Keratinocyte (primary cell): ENCODE data around the gene KIRREL2. TPM values are rescaled to one million over a fixed set of nuclear protein-coding genes. Genes with fewer than 3 reads are reported as not detected.

ENCODE experiments used
- DNase-seq: peaks from one replicate; pipeline ENCODE4 v3.0.0-alpha.2; 2011; ENCODE audit warnings: low read depth, missing footprints, low spot score
- FAIRE-seq: peaks from 2 replicates; lab custom pipeline; 2011; peaks lifted over from hg19 to GRCh38; lab: Jason Lieb, UNC
- H2AFZ ChIP-seq: 2 replicates; pipeline ENCODE4 v1.6.0; 2012; ENCODE audit warnings: low read length, control low read depth, inconsistent platforms; ENCODE audit not compliant: control insufficient read depth
- H3K27ac ChIP-seq: 2 replicates; pipeline ENCODE4 v1.5.1; 2011; ENCODE audit warnings: low read length; ENCODE audit not compliant: control insufficient read depth, insufficient read depth
- H3K27me3 ChIP-seq: 3 replicates; pipeline ENCODE4 v1.6.0; 2011; ENCODE audit warnings: low read length; ENCODE audit not compliant: control insufficient read depth, insufficient read depth; ENCODE audit errors: extremely low read depth
- H3K36me3 ChIP-seq, 2 experiments: 2 replicates in 1 of 2; 3 replicates in 1 of 2; pipeline ENCODE4 v1.5.1; 2011; ENCODE audit warnings: low read length in 2 of 2, mild to moderate bottlenecking in 1 of 2; ENCODE audit not compliant: control insufficient read depth in 2 of 2, insufficient read depth in 2 of 2; ENCODE audit errors: extremely low read depth in 1 of 2
- H3K4me1 ChIP-seq: 3 replicates; pipeline ENCODE4 v1.5.1; 2011; ENCODE audit warnings: low read length; ENCODE audit not compliant: control insufficient read depth, insufficient read depth; ENCODE audit errors: extremely low read depth
- H3K4me2 ChIP-seq: 3 replicates; pipeline ENCODE4 v1.6.0; 2011; ENCODE audit warnings: low read depth, low read length; ENCODE audit not compliant: control insufficient read depth, insufficient read depth; ENCODE audit errors: extremely low read depth
- H3K4me3 ChIP-seq, 3 experiments: fragments of 200-600 bp in 1 of 3; sonication (generic) in 1 of 3; 2 replicates in 2 of 3; 3 replicates in 1 of 3; pipeline ENCODE4 v1.5.1; 2011 to 2016; ENCODE audit warnings: low read length in 3 of 3, mild to moderate bottlenecking in 3 of 3, control low read depth in 2 of 3, inconsistent platforms in 1 of 3, low read depth in 1 of 3, mixed read lengths in 1 of 3, mixed run types in 1 of 3, moderate library complexity in 1 of 3; ENCODE audit not compliant: control insufficient read depth in 2 of 3, insufficient read depth in 2 of 3; ENCODE audit errors: extremely low read depth in 1 of 3
- H3K79me2 ChIP-seq: 2 replicates; pipeline ENCODE4 v1.6.0; 2012; ENCODE audit warnings: low read length; ENCODE audit not compliant: control insufficient read depth, insufficient read depth
- H3K9ac ChIP-seq: 3 replicates; pipeline ENCODE4 v1.6.0; 2011; ENCODE audit warnings: low read length; ENCODE audit not compliant: control insufficient read depth, insufficient read depth; ENCODE audit errors: extremely low read depth
- H3K9me1 ChIP-seq: 3 replicates; pipeline ENCODE4 v1.6.0; 2011; ENCODE audit warnings: low read length; ENCODE audit not compliant: control insufficient read depth, insufficient read depth; ENCODE audit errors: extremely low read depth
- H3K9me3 ChIP-seq: 2 replicates; pipeline ENCODE4 v1.5.1; 2012; ENCODE audit warnings: low read depth, low read length; ENCODE audit not compliant: control insufficient read depth
- H4K20me1 ChIP-seq: 3 replicates; pipeline ENCODE4 v1.6.0; 2011; ENCODE audit warnings: low read length; ENCODE audit not compliant: control insufficient read depth, insufficient read depth; ENCODE audit errors: extremely low read depth
- EZH2 ChIP-seq: IDR thresholded peaks from one replicate; pipeline ENCODE4 v1.6.1; 2012; ENCODE audit warnings: inconsistent platforms, mild to moderate bottlenecking, low read length, moderate library complexity
- dilution Hi-C: fragments of 300-500 bp; cut with MboI; formaldehyde crosslinking; loops from one replicate; pipeline ENCODE4 v1.7.0; 2020; ENCODE audit warnings: low sequenced_read_pairs; ENCODE audit not compliant: extremely low pct_ligation_motif_present
- polyA plus RNA-seq, 5 experiments: library from polyadenylated mRNA; depleted of rRNA in 3 of 5; stranded (reverse) in 3 of 5; stranded (forward) in 1 of 5; unstranded in 1 of 5; fragments of >200 nt; gene quantifications; 1 replicate in 1 of 5; 2 replicates in 3 of 5; 3 replicates in 1 of 5; pipeline versions ENCODE4 v1.2.1 to v1.2.3, GENCODE V29; 2011 to 2012; ENCODE audit warnings: missing spikeins in 2 of 5, low read depth in 1 of 5, low replicate concordance in 1 of 5
- TF ChIP-seq, protein P1 (sequence below), 3 experiments: IDR thresholded peaks in 1 of 3; conservative IDR thresholded peaks in 1 of 3; optimal IDR thresholded peaks in 1 of 3; 2 replicates in 2 of 3; 3 replicates in 1 of 3; pipeline versions ENCODE3 to v1.5.1; 2011; ENCODE audit warnings: low read length in 3 of 3, mild to moderate bottlenecking in 3 of 3, moderate library complexity in 2 of 3, control low read depth in 1 of 3, inconsistent platforms in 1 of 3; ENCODE audit not compliant: insufficient read depth in 2 of 3; ENCODE audit errors: extremely low read depth in 1 of 3

KIRREL2 gene
- polyA plus RNA-seq, 1 donor (not counting 4 experiments of a cell fraction or from before 2014, with no cell fraction given), result not detected

DNA sequence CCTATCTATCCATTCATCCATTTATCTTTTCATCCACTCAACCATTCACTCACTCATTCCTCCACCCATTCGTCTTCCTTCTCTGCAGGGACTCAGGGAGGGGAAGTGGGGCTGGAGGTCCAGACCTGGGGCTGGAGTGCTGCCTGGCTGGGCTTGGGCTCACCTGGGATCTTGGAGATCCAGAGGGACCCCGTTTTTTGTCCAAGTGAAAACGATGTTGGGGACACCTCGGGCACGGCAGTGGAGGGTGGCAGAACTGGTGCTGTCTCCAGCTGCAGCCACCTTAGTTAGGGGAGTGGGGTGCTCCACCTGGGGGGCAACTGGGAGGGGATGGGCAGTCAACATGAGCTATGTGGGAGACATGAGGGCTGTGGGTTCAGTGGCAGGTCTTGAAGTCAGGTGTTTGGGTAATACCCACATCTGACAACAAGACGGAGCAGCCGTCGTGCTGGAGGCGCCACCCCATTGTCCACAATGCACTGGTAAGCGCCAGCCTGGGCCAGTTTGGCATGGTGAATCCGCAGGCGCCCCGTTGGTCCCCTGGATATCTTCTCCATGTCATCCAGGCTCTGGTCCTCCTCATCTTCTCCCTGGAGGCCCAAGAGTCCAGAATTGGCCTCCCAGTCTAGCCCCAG lies 14.6 kb upstream of the KIRREL2 start:
- FAIRE-seq, result no peak
- no peak for DNase-seq
- H3K4me1 ChIP-seq, result peaks cover 3% of the 10 kb centered on the region
- no peak overlapping the region for H3K9ac ChIP-seq
- H3K4me3 ChIP-seq, result no peak overlapping the region
- H2AFZ ChIP-seq, result no peak overlapping the region
- TF ChIP-seq, protein P1, sequence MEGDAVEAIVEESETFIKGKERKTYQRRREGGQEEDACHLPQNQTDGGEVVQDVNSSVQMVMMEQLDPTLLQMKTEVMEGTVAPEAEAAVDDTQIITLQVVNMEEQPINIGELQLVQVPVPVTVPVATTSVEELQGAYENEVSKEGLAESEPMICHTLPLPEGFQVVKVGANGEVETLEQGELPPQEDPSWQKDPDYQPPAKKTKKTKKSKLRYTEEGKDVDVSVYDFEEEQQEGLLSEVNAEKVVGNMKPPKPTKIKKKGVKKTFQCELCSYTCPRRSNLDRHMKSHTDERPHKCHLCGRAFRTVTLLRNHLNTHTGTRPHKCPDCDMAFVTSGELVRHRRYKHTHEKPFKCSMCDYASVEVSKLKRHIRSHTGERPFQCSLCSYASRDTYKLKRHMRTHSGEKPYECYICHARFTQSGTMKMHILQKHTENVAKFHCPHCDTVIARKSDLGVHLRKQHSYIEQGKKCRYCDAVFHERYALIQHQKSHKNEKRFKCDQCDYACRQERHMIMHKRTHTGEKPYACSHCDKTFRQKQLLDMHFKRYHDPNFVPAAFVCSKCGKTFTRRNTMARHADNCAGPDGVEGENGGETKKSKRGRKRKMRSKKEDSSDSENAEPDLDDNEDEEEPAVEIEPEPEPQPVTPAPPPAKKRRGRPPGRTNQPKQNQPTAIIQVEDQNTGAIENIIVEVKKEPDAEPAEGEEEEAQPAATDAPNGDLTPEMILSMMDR (optimal IDR thresholded peaks at IDR 0.05 in 1 of 3, IDR thresholded peaks at IDR 0.05 in 1 of 3, conservative IDR thresholded peaks at IDR 0.05 in 1 of 3; ENCODE audit: extremely low read depth in 1 of 3, insufficient read depth in 2 of 3, low read length in 3 of 3), result no peak
- TF ChIP-seq EZH2, result no peak
- H3K79me2 ChIP-seq, result no peaks in the 10 kb centered on the region
- no peaks in the 10 kb centered on the region for H3K36me3 ChIP-seq
- no peak overlapping the region for H3K27ac ChIP-seq
- H3K9me3 ChIP-seq, result peaks cover 2% of the 10 kb centered on the region
- no peaks in the 10 kb centered on the region for H3K9me1 ChIP-seq
- H3K27me3 ChIP-seq, result peaks cover 34% of the 10 kb centered on the region
- dilution Hi-C loops, result no loop called here
- no peaks in the 10 kb centered on the region for H4K20me1 ChIP-seq
- no peak overlapping the region for H3K4me2 ChIP-seq

DNA sequence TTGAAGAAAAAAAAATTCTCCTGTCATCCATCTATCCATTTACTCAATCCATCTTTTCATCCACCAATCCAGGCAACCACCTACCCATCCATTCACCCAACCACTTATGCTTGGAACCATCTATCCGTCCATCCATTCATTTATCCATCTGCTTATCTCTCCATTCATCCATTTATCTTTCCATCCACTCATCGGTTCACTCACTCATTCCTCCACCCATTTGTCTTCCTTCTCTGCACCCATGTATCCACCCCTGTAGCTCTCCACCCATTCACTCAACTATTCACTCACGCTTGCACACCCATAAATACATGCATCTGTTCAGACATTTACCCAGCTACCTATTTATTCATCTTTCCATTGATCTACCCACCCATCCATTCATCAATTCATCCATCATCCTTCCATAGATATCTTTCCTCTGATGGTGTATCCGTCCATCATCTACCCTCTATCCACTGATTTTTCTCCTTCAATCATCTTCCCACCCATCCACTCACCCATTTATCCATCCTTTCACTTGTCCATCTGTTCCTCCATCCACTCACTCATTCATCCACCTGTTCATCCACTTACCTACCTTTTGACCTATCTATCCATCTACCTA lies 13.9 kb upstream of the KIRREL2 start:
- dilution Hi-C loops, result no loop called here
- H3K9ac ChIP-seq, result no peak overlapping the region
- no peaks in the 10 kb centered on the region for H3K79me2 ChIP-seq
- no peak overlapping the region for H3K4me3 ChIP-seq
- H3K27ac ChIP-seq, result no peak overlapping the region
- FAIRE-seq (no peak), DNase-seq (no peak)
- no peaks in the 10 kb centered on the region for H4K20me1 ChIP-seq
- no peak overlapping the region for H2AFZ ChIP-seq
- peaks cover 3% of the 10 kb centered on the region for H3K4me1 ChIP-seq
- peaks cover 34% of the 10 kb centered on the region for H3K27me3 ChIP-seq
- no peaks in the 10 kb centered on the region for H3K36me3 ChIP-seq
- no peaks in the 10 kb centered on the region for H3K9me1 ChIP-seq
- TF ChIP-seq, protein P1 (optimal IDR thresholded peaks at IDR 0.05 in 1 of 3, IDR thresholded peaks at IDR 0.05 in 1 of 3, conservative IDR thresholded peaks at IDR 0.05 in 1 of 3; ENCODE audit: extremely low read depth in 1 of 3, insufficient read depth in 2 of 3, low read length in 3 of 3), result no peak
- TF ChIP-seq EZH2, result no peak
- H3K9me3 ChIP-seq, result peaks cover 2% of the 10 kb centered on the region
- H3K4me2 ChIP-seq, result no peak overlapping the region
